Naive B cell (primary cell): ENCODE measurements around the gene EPB41L2. TPM values are rescaled to one million over a fixed set of nuclear protein-coding genes. Genes with fewer than 3 reads are reported as not detected.
A peak's percentile ranks its signal among the peaks of the same experiment; 100 is the strongest.

ENCODE experiments used
- ATAC-seq, 2 donors: fragments of 150-1000 bp; cut with Tn5 transposase; 2 replicates each; pipeline ENCODE4 v1.10.0; 2021; ENCODE audit warnings: low read depth in 2 of 2, mild to moderate bottlenecking in 2 of 2, moderate library complexity in 2 of 2
- DNase-seq: peaks from one replicate; pipeline ENCODE4 v3.0.0; 2022
- H3K27ac Mint-ChIP-seq, 6 donors: one replicate each; pipeline ENCODE4 v1.8.0; 2020 to 2022; ENCODE audit warnings: mild to moderate bottlenecking in 6 of 6, mixed read lengths in 6 of 6, moderate library complexity in 5 of 6, inconsistent platforms in 2 of 6
- H3K27me3 Mint-ChIP-seq, 3 donors: one replicate each; pipeline ENCODE4 v1.8.0; 2021 to 2022; ENCODE audit warnings: mixed read lengths in 3 of 3, mild to moderate bottlenecking in 1 of 3
- H3K36me3 Mint-ChIP-seq, 2 donors: one replicate each; pipeline ENCODE4 v1.8.0; 2020 to 2022; ENCODE audit warnings: mixed read lengths in 2 of 2, inconsistent platforms in 1 of 2, mild to moderate bottlenecking in 1 of 2
- H3K4me1 Mint-ChIP-seq, 3 donors: one replicate each; pipeline ENCODE4 v1.8.0; 2020 to 2022; ENCODE audit warnings: mixed read lengths in 3 of 3, inconsistent platforms in 1 of 3, mild to moderate bottlenecking in 1 of 3, moderate library complexity in 1 of 3
- H3K4me3 Mint-ChIP-seq, 8 donors: one replicate each; pipeline ENCODE4 v1.8.0; 2020 to 2022; ENCODE audit warnings: mild to moderate bottlenecking in 8 of 8, mixed read lengths in 8 of 8, moderate library complexity in 8 of 8, inconsistent platforms in 2 of 8
- H3K9me3 Mint-ChIP-seq, 7 donors: one replicate each; pipeline ENCODE4 v1.8.0; 2020 to 2022; ENCODE audit warnings: mixed read lengths in 7 of 7, mild to moderate bottlenecking in 5 of 7, inconsistent platforms in 2 of 7, moderate library complexity in 1 of 7
- polyA plus RNA-seq, 6 donors: library from polyadenylated mRNA; unstranded; fragments of 300-500 nt; fragmentation: Illumina TruSeq; gene quantifications; one replicate each; pipeline ENCODE4 v1.2.3, GENCODE V29; 2021; ENCODE audit warnings: low read depth in 6 of 6

The EPB41L2 gene
- polyA plus RNA-seq, 6 donors from 2014 or later: 10.9 to 51.1 (median 34.0) TPM

GRCh38 chr6:131059486-131059885 lies 3.6 kb downstream of the EPB41L2 start:
- peak overlapping the region in 1 of 8 donors; percentile 97 for H3K4me3 Mint-ChIP-seq
- no peaks in the 10 kb centered on the region for H3K27me3 Mint-ChIP-seq
- peak overlapping the region in 1 of 6 donors; percentile 6 for H3K27ac Mint-ChIP-seq
- ATAC-seq (no peak), DNase-seq (no peak)
- H3K4me1 Mint-ChIP-seq: peaks cover 23 to 42% (median 37%) of the 10 kb centered on the region in 3 donors
- peaks cover 5 to 18% of the 10 kb centered on the region in 2 donors for H3K36me3 Mint-ChIP-seq
- peaks cover 1 to 32% (median 24%) of the 10 kb centered on the region in 7 donors for H3K9me3 Mint-ChIP-seq

- peaks cover 14 to 25% of the 10 kb centered on the region in 2 donors for H3K36me3 Mint-ChIP-seq
- DNase-seq (no peak), ATAC-seq (no peak)
- H3K4me3 Mint-ChIP-seq: no peak overlapping the region
- peaks cover 8 to 42% (median 35%) of the 10 kb centered on the region in 7 donors for H3K9me3 Mint-ChIP-seq
- H3K27me3 Mint-ChIP-seq: no peaks in the 10 kb centered on the region
- H3K27ac Mint-ChIP-seq: no peak overlapping the region
- peaks cover 23 to 37% (median 36%) of the 10 kb centered on the region in 3 donors for H3K4me1 Mint-ChIP-seq
Measured at GRCh38 chr6:131058236-131058635, 4.8 kb downstream of the EPB41L2 start.

GRCh38 chr6:131054392-131055250 lies 8.4 kb downstream of the EPB41L2 start:
- DNase-seq: no peak
- ATAC-seq: no peak
- H3K36me3 Mint-ChIP-seq: peaks cover 22 to 31% of the 10 kb centered on the region in 2 donors
- peaks cover 12 to 71% (median 61%) of the 10 kb centered on the region in 7 donors for H3K9me3 Mint-ChIP-seq
- H3K4me1 Mint-ChIP-seq: peaks cover 5 to 30% (median 20%) of the 10 kb centered on the region in 3 donors
- H3K4me3 Mint-ChIP-seq: no peak overlapping the region
- no peaks in the 10 kb centered on the region for H3K27me3 Mint-ChIP-seq
- peak overlapping the region in 1 of 6 donors; percentile 15 for H3K27ac Mint-ChIP-seq

- Mint-ChIP-seq H3K27me3 (no peaks in the 10 kb centered on the region), H3K4me3 (no peak overlapping the region), H3K36me3 (peaks cover 22 to 38% of the 10 kb centered on the region in 2 donors), H3K4me1 (peaks cover 5 to 30% (median 15%) of the 10 kb centered on the region in 3 donors), H3K9me3 (peaks cover 12 to 78% (median 61%) of the 10 kb centered on the region in 7 donors), H3K27ac (peak overlapping the region in 1 of 6 donors; percentile 15)
- DNase-seq (no peak), ATAC-seq (no peak)
Measured at GRCh38 chr6:131053546-131054240, 9.4 kb downstream of the EPB41L2 start.

GRCh38 chr6:131052181-131052580 lies 10.9 kb downstream of the EPB41L2 start:
- H3K9me3 Mint-ChIP-seq: peaks cover 12 to 74% (median 60%) of the 10 kb centered on the region in 7 donors

GRCh38 chr6:131051341-131051740 lies 11.7 kb downstream of the EPB41L2 start:
- DNase-seq: no peak
- H3K27me3 Mint-ChIP-seq: no peaks in the 10 kb centered on the region
- no peak for ATAC-seq
- peak overlapping the region in 1 of 8 donors; percentile 11 for H3K4me3 Mint-ChIP-seq
- no peak overlapping the region for H3K27ac Mint-ChIP-seq
- H3K4me1 Mint-ChIP-seq: peaks cover 5 to 29% (median 11%) of the 10 kb centered on the region in 3 donors
- H3K9me3 Mint-ChIP-seq: peaks cover 12 to 66% (median 52%) of the 10 kb centered on the region in 7 donors
- H3K36me3 Mint-ChIP-seq: peaks cover 22 to 26% of the 10 kb centered on the region in 2 donors

More at GRCh38 chr6:131052181-131052580, 10.9 kb downstream of the EPB41L2 start:
- no peak overlapping the region for H3K4me3 Mint-ChIP-seq
- H3K4me1 Mint-ChIP-seq: peaks cover 5 to 33% (median 13%) of the 10 kb centered on the region in 3 donors
- DNase-seq (no peak), ATAC-seq (no peak)
- no peaks in the 10 kb centered on the region for H3K27me3 Mint-ChIP-seq
- peaks cover 22 to 34% of the 10 kb centered on the region in 2 donors for H3K36me3 Mint-ChIP-seq
- no peak overlapping the region for H3K27ac Mint-ChIP-seq

GRCh38 chr6:131049608-131050007 lies 13.4 kb downstream of the EPB41L2 start:
- peaks cover 12 to 48% (median 38%) of the 10 kb centered on the region in 7 donors for H3K9me3 Mint-ChIP-seq

GRCh38 chr6:131048933-131049515 lies 14.0 kb downstream of the EPB41L2 start:
- no peak for DNase-seq
- Mint-ChIP-seq H3K36me3 (peaks cover 12 to 15% of the 10 kb centered on the region in 2 donors), H3K4me3 (no peak overlapping the region), H3K27ac (peak overlapping the region in 1 of 6 donors; percentile 14), H3K9me3 (peaks cover 7 to 43% (median 32%) of the 10 kb centered on the region in 7 donors), H3K4me1 (peaks cover 6 to 31% (median 21%) of the 10 kb centered on the region in 3 donors), H3K27me3 (no peaks in the 10 kb centered on the region)
- no peak for ATAC-seq

More at GRCh38 chr6:131049608-131050007, 13.4 kb downstream of the EPB41L2 start:
- no peak overlapping the region for H3K27ac Mint-ChIP-seq
- ATAC-seq (no peak), DNase-seq (no peak)
- H3K4me1 Mint-ChIP-seq: peaks cover 10 to 36% (median 19%) of the 10 kb centered on the region in 3 donors
- peaks cover 18 to 21% of the 10 kb centered on the region in 2 donors for H3K36me3 Mint-ChIP-seq
- H3K4me3 Mint-ChIP-seq: no peak overlapping the region
- H3K27me3 Mint-ChIP-seq: no peaks in the 10 kb centered on the region

- H3K4me1 Mint-ChIP-seq: peaks cover 6 to 29% (median 19%) of the 10 kb centered on the region in 3 donors
- H3K9me3 Mint-ChIP-seq: peaks cover 5 to 37% (median 27%) of the 10 kb centered on the region in 7 donors
- DNase-seq (no peak), ATAC-seq (no peak)
- no peak overlapping the region for H3K4me3 Mint-ChIP-seq
- H3K36me3 Mint-ChIP-seq: peaks cover 8 to 13% of the 10 kb centered on the region in 2 donors
- H3K27ac Mint-ChIP-seq: no peak overlapping the region
- no peaks in the 10 kb centered on the region for H3K27me3 Mint-ChIP-seq
Measured at GRCh38 chr6:131048459-131048858, 14.6 kb downstream of the EPB41L2 start.

- Mint-ChIP-seq H3K27ac (no peak overlapping the region), H3K27me3 (no peaks in the 10 kb centered on the region), H3K4me1 (peaks cover 6 to 25% (median 16%) of the 10 kb centered on the region in 3 donors), H3K4me3 (no peak overlapping the region), H3K9me3 (peaks cover 0 to 12% (median 4%) of the 10 kb centered on the region in 7 donors), H3K36me3 (peaks cover 0 to 7% of the 10 kb centered on the region in 2 donors)
- ATAC-seq: no peak
- DNase-seq: no peak
Measured at GRCh38 chr6:131045139-131045538, 17.9 kb downstream of the EPB41L2 start.

- Mint-ChIP-seq H3K4me1 (peaks cover 6 to 21% (median 11%) of the 10 kb centered on the region in 3 donors), H3K27me3 (no peaks in the 10 kb centered on the region), H3K4me3 (no peak overlapping the region), H3K9me3 (peaks cover 0 to 5% (median 2%) of the 10 kb centered on the region in 7 donors), H3K36me3 (peaks cover 0 to 3% of the 10 kb centered on the region in 2 donors), H3K27ac (peak overlapping the region in 1 of 6 donors; percentile 53)
- no peak for ATAC-seq
- DNase-seq: no peak
Measured at GRCh38 chr6:131043902-131044447, 19.1 kb downstream of the EPB41L2 start.

- no peak overlapping the region for H3K4me3 Mint-ChIP-seq
- H3K27me3 Mint-ChIP-seq: no peaks in the 10 kb centered on the region
- peaks cover 0 to 1% (median 0%) of the 10 kb centered on the region in 7 donors for H3K9me3 Mint-ChIP-seq
- H3K4me1 Mint-ChIP-seq: peaks cover 6 to 16% (median 11%) of the 10 kb centered on the region in 3 donors
- DNase-seq: no peak
- H3K27ac Mint-ChIP-seq: no peak overlapping the region
- no peak for ATAC-seq
- H3K36me3 Mint-ChIP-seq: no peaks in the 10 kb centered on the region
Measured at GRCh38 chr6:131042664-131043063, 20.4 kb downstream of the EPB41L2 start.
